GM21576 (cell line): ENCODE results near the gene IL36B.

Experiments used
- ATAC-seq: cut with Tn5 transposase; IDR thresholded peaks from one replicate; pipeline ENCODE4 v1.9.1; 2021; ENCODE audit warnings: mild to moderate bottlenecking, moderate library complexity; ENCODE audit not compliant: unreplicated experiment

The IL36B gene

DNA sequence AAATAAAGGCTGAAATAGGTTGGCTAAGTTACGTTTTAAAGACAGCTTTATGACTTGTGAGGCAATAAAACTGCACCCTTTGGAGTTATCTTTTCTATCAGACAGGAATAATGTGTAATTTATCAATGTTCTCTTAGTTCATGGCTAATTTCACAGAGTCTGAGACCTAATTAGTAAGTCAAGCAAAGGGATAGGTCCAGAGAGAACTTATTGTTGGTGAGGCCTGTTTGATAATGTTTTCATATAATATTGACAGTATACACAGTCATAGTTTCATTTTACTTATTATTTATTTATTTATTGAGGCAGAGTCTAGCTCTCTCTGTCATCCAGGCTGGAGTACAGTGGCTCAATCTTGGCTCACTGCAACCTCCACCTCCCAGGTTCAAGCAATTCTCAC is 4.5 kb upstream of the IL36B start:
- no peak for ATAC-seq

DNA sequence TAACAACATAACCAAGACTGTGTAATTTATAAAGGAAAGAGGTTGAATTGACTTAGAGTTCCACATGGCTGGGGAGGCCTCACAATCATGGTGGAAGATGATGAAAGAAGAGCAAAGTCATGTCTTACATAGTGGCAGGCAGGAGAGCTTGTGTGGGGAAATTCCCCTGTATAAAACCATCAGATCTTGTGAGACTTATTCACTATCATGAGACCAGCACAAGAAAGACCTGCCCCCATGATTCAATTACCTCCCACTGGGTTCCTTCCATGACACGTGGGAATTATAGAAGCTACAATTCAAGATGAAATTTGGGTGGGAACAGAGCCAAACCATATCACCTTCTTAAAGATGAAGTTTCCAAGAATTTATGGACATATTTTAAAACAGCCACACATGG is 3.9 kb upstream of the IL36B start:
- ATAC-seq: no peak

DNA sequence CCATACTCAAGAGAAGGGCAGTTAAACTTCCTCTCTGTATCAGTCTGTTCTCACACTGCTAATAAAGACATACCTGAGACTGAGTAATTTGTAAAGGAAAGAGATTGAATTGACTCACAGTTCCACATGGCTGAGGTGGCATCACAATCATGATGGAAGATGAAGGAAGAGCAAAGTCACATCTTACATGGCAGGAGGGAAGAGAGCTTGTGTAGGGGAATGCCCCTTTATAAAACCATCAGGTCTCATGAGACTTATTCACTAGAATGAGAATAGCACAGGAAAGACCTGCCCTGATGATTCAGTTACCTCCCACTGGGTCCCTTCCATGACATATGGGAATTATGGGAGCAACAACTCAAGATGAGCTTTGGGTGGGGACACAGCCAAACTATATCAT is 1.4 kb upstream of the IL36B start:
- ATAC-seq: no peak

DNA sequence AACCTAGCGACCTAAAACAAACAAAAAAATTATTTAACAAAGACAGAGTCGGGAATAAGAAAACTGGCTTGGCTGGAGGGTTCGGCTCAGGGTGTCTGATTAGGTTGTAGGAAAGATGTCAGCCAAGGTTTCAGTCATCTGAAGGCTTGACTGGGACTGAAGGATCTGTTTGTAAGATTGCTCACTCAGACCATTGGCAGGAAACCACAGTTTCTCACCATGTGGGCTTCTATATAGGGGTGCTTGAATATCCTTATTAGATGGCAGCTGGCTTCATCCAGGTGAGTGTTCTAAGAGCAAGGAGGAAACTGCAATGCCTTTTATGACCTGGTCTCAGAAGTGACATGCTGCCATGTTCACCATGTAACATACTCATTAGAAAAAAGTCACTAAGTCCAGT is 999 bp upstream of the IL36B start:
- no peak for ATAC-seq

DNA sequence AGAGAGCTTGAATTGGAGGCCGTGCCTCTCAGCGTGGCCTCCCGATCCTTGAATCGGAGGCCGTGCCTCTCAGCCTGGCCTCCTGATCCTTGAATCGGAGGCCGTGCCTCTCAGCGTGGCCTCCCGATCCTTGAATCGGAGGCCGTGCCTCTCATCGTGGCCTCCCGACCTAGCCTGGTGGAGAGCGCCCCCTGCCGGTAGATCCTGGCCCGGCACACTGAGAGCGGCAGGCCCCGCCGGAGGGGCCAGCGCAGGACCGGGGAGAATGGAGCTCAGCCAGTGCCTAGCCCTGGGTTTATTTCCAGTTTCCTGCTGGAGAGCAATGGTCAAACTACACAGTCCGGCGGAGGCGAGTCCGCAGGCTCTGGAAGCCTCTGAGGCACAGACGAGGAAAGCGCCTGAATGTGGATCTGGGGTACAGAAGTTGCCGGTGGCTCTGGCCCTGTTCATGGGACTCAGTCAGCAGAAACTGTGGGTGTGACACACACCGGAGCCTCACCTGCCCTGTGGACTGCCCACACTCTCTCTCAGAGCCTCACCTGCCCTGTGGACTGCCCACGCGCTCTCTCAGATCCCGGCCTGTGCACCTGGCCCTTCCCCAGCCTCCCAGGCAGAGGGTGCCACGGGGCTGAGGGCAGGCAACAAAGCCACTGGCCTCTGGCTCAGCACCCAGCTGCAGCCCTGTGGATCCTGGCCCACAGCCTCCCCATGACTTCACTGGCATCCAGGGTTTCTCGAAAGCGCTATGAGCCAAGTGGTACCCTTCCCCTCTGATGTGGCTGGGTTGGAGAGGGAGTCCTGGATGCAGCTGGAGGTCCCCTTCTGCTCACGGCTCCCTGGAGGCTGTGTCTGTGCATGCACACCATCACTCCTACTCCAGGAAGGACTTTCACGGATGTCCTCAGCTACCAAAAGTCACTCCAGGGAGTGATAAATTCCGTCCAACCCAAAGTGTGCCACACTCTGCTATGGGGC is 1.5 kb downstream of the IL36B start:
- ATAC-seq: no peak

DNA sequence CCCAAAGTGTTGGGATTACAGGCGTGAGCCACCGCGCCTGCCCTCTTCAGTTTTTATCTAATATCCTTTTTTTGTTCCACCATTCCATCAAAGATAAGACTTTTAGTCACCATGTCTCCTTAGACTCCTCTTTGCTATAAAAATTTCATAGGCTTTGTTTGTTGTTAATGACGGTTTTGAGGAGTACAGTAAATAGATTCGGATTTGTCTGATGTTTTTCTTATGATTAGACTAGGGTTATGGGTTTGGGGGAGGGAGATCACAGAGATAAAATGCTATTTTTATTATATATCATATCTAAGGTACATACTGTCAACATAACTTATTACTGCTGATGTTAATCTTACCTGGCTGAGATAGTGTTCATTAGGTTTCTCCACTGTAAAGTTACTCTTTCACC is 6.2 kb downstream of the IL36B start:
- ATAC-seq: no peak

DNA sequence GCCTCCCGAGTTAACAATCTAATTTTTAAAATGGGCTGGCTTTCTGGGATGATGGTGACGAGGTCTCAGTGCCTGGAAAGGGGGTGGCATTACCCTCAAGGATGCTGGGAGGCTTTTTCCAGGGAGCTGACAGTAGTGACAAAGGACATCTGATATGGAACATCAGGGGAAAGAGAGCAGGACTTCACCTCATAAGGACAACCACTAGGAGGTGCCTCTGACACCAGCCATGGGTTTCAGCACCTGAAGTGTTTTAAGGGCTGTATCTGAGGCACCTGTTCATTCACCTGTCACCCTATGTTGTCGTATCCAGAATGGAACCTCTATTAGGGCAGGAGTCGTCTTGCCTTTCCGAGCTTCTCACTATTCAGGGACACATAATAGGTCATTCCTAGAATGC is 10.8 kb downstream of the IL36B start:
- no peak for ATAC-seq

DNA sequence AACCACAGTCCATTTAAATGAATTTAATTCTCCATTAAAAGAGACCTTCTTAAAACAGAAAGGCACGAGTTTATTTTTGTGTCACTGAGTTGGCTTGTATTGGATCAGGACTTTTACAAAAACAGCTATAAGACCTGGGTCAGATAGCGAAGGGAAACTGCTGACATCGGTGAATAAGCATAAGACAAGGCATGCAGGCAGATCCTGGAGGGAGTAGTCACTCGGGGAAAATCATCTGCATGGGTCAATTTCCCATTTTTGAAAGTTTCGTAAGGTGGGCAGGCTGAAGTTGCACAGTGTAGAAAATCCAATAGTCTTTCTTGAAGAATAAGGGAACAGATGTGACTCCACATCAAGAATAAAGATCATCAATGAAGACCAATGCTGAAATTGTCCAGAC is 12.9 kb downstream of the IL36B start:
- no peak for ATAC-seq

DNA sequence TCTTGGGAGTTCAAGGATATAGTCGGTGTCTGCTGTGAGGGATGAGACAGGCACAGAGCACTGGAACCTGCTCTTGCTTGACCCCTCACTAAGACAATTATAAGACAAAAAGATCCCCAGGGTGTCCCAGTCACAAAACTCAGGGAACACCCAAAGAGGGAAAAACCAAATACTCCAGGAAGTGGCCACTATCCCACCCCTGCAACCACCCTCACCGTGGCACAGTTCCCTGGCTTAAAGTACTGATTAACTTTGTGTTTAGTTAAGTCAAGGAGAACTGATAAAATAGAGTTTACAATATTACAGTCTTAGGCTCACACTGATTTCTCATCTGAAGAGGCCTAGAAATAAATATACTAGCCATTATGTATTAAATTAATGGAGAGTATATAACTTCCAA is 13.5 kb downstream of the IL36B start:
- no peak for ATAC-seq

DNA sequence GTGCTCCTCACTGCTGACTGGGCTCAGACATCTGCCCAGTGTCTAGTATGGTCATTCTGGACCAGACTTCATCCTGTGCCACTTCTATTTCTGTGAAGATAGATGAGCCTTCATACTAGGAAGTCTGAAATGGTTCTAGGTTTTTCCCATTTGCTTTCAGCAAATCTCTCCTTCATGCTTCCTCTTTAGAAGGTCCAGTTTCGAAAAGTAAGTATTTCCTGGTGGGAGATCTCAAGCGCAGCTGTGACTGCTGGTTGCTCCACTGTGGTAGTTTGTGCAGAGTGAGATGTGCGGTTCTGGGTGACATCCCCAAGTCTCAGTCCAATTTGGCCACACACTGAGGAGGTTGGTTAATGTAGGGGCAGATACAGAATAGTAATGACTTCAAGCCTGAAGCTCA is 14.4 kb downstream of the IL36B start:
- no peak for ATAC-seq

DNA sequence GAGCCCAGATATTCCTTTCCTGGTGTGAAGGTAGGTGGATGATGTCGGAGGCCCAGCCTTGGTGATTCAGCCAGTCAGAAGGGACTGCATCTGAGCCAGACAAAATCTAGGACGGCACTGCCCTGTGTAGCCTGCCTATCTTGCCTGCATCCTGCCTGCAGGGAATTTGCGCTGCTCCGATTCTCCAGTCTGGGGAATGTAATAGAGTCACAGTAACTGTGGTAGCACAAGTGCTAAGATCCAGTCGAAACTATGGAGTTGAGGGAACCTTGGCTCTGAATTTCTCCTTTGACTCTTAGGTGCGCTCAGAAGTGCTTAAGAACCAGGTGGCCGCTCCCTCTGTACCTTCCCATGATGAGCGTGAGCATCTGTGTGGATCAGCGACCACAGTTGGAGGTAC is 15.9 kb downstream of the IL36B start:
- ATAC-seq: no peak

DNA sequence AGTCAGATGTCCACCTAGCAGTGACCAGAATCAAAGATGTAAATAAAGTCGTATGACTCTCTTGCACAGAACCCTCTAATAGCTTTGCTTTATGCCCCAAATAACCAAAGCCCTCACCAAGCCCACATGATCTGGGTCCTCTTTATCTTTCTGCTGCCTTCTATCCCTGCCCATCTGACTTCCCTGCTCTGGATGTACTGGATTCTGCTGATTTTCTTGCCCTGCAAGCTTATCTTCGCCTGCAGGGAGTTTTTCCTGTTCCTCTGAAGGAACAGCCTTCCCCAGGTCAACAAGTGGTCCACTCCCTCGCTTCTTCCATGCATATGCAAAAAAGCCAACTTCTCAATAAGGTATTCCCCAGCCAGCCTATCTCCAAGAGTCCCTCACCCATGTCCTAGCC is 18.7 kb downstream of the IL36B start:
- ATAC-seq: no peak

DNA sequence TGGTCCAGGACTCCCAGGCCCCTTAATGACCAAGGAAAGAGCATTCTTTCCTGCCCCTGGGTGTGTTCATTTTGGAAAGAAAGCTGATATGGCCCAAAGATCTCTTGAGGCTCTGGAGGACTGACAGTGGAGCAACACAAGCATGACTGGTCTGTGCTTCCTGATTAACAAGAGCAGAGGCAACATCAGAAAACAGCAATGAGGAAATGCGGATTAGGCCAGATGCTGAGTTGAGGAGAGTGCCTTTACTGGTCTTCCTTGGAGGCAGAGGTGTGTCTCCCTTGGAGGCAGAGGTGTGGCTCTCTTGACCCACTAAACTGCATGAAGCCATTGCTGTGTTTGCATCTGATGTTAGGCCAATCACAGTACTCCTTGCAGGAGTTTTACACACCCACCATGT is 19.9 kb downstream of the IL36B start:
- ATAC-seq: no peak

DNA sequence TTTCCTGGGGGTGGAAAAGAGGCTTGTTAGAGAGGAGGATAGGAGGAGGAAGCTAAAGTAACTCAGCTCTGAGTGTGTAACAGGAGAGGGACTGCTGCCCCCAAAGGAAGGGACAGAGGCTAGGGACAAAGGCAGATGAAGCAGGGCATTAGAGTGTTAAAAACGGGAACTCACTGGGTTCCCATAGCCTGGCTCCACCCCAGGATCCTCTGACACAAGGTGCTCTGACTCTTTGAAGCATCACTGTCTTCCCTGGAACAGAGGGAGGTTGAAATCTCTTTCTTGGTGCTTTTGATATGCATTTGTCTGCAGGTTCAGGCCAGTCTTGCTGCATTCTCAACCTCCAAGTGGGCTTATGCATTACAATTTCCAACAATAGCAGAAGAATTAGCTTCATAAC is 24.6 kb downstream of the IL36B start:
- ATAC-seq: no peak

DNA sequence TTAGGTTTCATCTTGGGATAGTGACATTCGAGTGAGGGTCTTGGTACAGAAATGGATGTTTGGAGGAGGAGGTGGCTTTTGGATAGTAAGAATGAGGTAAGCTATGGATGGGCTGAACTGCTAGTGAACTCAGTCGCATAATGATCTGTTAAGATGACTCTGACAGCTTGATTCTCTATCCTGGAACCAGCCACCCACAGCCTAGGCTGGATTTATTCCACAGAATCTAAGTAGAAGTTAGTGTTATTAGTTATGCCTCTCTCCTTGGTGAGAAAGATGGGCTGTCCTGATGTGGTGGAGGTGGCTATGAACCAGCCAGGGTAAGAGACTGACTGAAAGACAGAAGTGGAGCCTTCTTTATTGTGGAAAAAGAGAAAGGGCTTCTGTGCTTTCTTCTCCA is 25.0 kb downstream of the IL36B start:
- no peak for ATAC-seq

DNA sequence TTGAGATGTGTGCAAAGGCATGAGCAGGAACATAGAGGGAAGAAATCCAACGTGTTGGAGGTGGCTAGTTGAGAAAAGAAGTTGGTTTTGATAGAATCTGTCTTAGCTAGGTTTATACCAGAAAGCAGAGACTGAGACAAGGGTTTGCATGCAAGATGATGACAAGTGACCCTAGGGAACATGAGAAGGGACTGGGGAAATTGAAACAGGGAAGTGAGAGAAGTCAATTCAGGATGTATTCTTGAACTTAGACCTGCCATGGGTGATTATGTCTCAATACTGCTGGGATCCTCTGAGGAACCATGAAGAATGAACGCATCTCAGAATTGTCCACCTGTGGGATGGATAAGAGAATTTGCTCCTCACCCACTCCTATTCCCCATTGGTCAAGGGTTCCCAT is 26.9 kb downstream of the IL36B start:
- no peak for ATAC-seq

DNA sequence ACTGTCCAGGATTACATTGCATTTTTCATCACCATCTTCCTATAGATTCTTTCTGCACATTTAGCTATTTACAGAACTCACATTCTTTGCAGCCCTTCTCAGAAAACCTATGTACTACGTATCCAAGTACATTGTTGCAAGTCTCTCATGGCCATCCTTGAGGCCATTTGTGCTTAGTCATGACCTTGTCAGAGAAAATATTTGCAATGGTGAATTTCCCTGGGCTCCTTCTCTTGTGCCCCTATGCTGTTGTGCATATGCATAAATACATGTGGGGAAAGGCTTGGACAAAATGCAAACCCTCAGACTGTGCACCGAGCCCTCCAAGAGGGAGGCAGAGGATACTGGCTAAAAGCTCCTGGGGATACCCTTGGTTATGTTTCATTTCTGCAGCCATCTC is 27.9 kb downstream of the IL36B start:
- no peak for ATAC-seq

DNA sequence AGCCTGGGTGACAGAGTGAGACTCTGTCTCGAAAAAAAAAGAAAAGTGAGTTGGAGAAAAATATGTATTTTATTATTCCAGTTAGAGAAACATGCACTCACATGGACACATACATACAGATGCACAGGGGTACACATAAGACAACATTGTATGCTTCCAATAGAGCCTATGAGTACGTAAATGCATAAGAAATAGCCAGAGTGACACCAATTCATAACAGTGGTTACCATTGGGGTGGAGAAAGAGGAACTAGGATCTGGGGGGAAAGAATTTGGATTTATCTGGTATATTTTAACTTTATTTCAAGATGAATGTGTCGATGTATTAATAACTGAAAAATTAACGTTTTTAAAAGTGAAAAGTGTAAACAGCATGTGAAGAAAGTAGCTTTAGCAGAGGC is 31.4 kb downstream of the IL36B start:
- ATAC-seq: no peak

DNA sequence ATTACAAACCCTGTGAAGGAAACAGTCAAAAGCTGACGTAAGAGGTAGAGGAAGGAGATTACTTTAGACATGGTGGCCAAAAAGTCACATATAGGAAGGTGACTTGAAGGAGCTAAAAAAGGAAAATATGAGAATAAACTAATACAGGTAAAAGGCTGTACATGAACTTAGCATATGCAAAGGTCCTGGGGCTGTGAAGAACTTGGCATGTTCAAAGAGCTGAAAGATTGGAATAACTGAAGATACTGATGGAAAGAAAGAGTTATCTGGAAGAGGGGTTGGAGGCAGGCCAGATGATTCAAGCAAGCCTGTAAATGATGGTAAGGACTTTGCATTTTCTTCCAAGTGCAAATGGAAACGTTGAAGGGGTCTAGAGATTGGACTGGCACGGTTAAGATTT is 34.2 kb downstream of the IL36B start:
- no peak for ATAC-seq

DNA sequence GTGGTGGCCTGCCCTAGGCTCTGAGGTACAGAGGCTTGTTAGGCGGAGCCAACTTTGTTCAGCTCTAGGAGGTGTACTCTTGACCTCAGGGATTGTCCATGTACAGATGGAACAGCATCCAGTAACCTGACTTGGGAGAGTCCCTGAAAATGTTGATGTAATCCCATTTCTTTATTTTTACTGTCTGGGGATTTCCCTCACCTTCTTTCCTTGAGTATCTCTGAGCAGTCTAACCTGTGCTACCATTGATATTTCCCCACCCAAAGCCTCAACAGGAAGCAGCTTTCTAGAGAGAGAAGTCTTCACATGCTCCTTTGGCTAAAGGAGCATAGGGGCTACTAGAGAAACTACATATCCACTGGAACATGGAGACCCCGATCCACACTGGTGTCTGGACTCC is 37.0 kb downstream of the IL36B start:
- no peak for ATAC-seq

DNA sequence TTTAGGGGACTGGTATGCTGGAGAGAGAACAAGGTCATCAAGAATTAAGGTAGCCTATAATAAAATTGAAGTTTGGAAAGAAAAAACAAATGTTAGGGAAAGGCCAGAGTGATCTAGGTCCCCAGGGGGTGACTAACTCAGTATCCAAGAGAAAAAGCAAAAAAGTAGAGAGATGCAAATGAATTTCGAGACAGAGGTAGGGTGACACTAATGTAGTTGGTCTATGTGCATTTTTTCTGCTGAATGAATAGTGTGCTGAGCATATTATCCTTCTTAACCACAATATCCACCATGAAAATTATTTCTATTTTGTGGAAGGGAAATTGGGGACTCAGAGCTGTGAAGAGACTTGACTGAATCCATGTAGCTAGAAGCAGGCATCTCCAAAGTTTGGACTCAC is 37.6 kb downstream of the IL36B start:
- ATAC-seq: no peak

DNA sequence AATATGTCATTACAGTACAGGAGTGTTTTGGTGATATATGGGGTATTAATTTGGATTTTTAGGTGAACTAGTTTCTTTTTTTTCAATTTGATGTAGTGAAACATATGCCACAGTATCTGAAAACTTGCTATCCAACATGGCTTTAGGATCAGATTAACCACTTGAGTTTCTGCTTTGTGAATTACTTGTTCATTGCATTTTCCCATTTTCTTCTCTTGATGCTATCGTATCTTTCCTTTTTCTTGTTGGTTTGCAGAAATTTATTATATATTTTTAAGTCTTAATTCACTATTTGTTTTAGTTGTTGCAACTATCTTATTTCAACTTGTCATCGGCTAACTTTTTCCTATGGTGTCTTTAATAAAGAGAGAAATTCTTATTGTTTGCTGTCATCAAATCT is 38.6 kb downstream of the IL36B start:
- ATAC-seq: no peak

DNA sequence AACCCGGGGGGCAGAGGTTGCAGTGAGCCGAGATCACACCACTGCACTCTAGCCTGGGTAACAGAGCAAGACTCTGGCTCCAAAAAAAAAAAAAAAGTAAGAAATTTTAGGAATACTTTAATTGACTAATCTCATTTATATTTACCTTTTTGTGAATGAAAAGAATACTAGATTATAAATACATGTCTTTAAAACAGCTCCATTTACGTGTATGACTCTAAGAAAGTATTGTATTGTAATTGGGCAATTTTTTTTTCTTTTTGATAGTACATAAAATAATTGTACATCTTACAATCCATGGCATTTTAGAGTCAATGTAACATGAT is 39.4 kb downstream of the IL36B start:
- no peak for ATAC-seq
